ENCODE data around the gene MIDN. TPM values are rescaled to one million over a fixed set of nuclear protein-coding genes. Genes with fewer than 3 reads are reported as not detected.

The MIDN gene
- total RNA-seq, 1 experiment from 2014 or later, result 286 TPM

DNA sequence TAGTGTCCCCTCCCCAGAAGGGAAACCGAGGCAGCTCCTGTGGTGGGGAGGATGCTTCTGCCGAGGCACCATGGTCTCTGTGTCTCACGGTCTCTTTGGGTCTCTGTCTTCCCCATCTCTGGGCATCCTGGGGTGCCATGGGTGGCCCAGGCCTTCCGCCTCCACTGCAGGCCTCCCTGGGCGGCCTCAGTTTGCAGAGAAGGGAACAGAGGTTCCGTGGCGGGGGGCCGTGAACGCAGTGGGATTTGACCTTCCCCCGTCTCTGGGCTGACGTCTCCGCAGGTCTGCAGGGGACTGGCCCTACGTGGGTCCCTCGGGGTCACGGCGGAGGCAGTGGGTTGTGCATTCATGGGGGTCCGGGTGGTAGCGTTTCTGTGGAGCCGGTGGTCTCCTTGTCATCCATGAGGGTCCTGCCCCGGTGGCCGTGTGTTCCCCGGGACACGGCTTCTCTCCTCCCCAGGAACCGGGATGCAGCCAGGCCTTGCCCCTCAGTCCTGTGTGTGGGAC lies 41.9 kb downstream of the MIDN start:
- Histone ChIP-seq H3K9ac (ENCODE audit: extremely low read depth, insufficient read length, low read length) (no peak overlapping the region), H4K91ac (ENCODE audit: insufficient read length, low read depth, low read length) (no peak overlapping the region), H3K56ac (ENCODE audit: insufficient read length, low read depth, low read length) (no peak overlapping the region), H3K23ac (ENCODE audit: insufficient read length, low read depth, low read length) (no peak overlapping the region), H2BK12ac (ENCODE audit: insufficient read length, low read depth, low read length) (no peak overlapping the region), H3T11ph (ENCODE audit: low read length) (no peak overlapping the region), H3K79me2 (ENCODE audit: insufficient read depth, low read length) (peaks cover 2% of the 10 kb centered on the region; the same call in 1 of the 2 replicates), H2BK120ac (ENCODE audit: low read depth, low read length, poor library complexity, severe bottlenecking) (no peak overlapping the region), H2BK20ac (ENCODE audit: low read depth, low read length, poor library complexity, severe bottlenecking) (no peak overlapping the region), H2AFZ (ENCODE audit: low read length) (no peak overlapping the region), H3K27ac (ENCODE audit: insufficient read length, low read depth, low read length) (no peak overlapping the region), H3K18ac (ENCODE audit: insufficient read length, low read depth, low read length) (no peak overlapping the region), H4K8ac (replicated peaks; ENCODE audit: insufficient read length, low read depth, low read length) (no peak overlapping the region), H3K27me3 (ENCODE audit: insufficient read depth, low read length) (no peaks in the 10 kb centered on the region), H3K9me3 (ENCODE audit: control insufficient read depth, low read depth, low read length) (no peaks in the 10 kb centered on the region), H2BK5ac (ENCODE audit: insufficient read length, low read length) (no peak overlapping the region), H4K20me1 (ENCODE audit: control insufficient read depth, insufficient read depth, insufficient read length) (no peaks in the 10 kb centered on the region), H3K4me2 (ENCODE audit: insufficient read depth, insufficient read length, low read length) (no peak overlapping the region), H3K23me2 (ENCODE audit: insufficient read length, low read depth, low read length, poor library complexity, severe bottlenecking) (peaks cover 4% of the 10 kb centered on the region), H4K5ac (ENCODE audit: insufficient read length, low read depth, low read length) (no peak overlapping the region), H2BK15ac (ENCODE audit: low read depth, low read length) (no peak overlapping the region), H3K14ac (ENCODE audit: insufficient read depth, low read length) (no peak overlapping the region), H2AK5ac (ENCODE audit: insufficient read length, low read length) (no peak overlapping the region), H3K79me1 (ENCODE audit: insufficient read depth, low read depth, low read length, poor library complexity, severe bottlenecking) (no peaks in the 10 kb centered on the region), H3K4ac (ENCODE audit: low read depth, low read length) (no peak overlapping the region), H3K4me1 (ENCODE audit: insufficient read depth, low read length) (no peaks in the 10 kb centered on the region)
- Mint-ChIP-seq H3K4me3 (no peak overlapping the region), H3K4me1 (peaks cover 0 to 18% of the 10 kb centered on the region in 2 experiments; a peak in 2 of 4 replicates), H3K36me3 (ENCODE audit: insufficient read depth in 1 of 3, low read depth in 3 of 3) (no peaks in the 10 kb centered on the region), H3K27ac (no peak overlapping the region), H3K27me3 (ENCODE audit: low read depth) (peaks cover 14% of the 10 kb centered on the region), H3K9me3 (no peaks in the 10 kb centered on the region)
- TF ChIP-seq, protein P1, sequence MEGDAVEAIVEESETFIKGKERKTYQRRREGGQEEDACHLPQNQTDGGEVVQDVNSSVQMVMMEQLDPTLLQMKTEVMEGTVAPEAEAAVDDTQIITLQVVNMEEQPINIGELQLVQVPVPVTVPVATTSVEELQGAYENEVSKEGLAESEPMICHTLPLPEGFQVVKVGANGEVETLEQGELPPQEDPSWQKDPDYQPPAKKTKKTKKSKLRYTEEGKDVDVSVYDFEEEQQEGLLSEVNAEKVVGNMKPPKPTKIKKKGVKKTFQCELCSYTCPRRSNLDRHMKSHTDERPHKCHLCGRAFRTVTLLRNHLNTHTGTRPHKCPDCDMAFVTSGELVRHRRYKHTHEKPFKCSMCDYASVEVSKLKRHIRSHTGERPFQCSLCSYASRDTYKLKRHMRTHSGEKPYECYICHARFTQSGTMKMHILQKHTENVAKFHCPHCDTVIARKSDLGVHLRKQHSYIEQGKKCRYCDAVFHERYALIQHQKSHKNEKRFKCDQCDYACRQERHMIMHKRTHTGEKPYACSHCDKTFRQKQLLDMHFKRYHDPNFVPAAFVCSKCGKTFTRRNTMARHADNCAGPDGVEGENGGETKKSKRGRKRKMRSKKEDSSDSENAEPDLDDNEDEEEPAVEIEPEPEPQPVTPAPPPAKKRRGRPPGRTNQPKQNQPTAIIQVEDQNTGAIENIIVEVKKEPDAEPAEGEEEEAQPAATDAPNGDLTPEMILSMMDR (conservative IDR thresholded peaks at IDR 0.05), result no peak
- no peak for DNase-seq
- WGBS (ENCODE audit: extremely low coverage, insufficient read length, low lambda C conversion rate), result no CpG with 5 or more reads among the region's 24 CpGs

Data from H9 (cell line).